Middle frontal gyrus (tissue), 1 donor: ENCODE results near the gene CNBD2.
"Not testable (repeated sequence)": the region's sequence is repeated elsewhere in the genome, so short reads cannot be mapped to it uniquely, and the experiment has no call there.

ENCODE experiments used
- DNase-seq: peaks from one replicate; pipeline ENCODE4 v3.0.0-alpha.2; 2015; ENCODE audit warnings: low spot score; ENCODE audit errors: extremely low spot score

Gene CNBD2

GRCh38 chr20:36061754-36062153 is 93.4 kb downstream of the CNBD2 start:
- no peak for DNase-seq

- no peak for DNase-seq
These were observed 94.4 kb downstream of the CNBD2 start for GRCh38 chr20:36062799-36063198.

- DNase-seq: no peak
These were observed 95.7 kb downstream of the CNBD2 start for GRCh38 chr20:36063916-36064657.

GRCh38 chr20:36064658-36065426 is 96.5 kb downstream of the CNBD2 start:
- peak; percentile 82 for DNase-seq

GRCh38 chr20:36065427-36065998 is 97.1 kb downstream of the CNBD2 start:
- DNase-seq: no peak

- no peak for DNase-seq
These were observed 98.4 kb downstream of the CNBD2 start for GRCh38 chr20:36066777-36067176.

- DNase-seq: not testable (repeated sequence)
These were observed 100.1 kb downstream of the CNBD2 start for GRCh38 chr20:36068526-36068925.

GRCh38 chr20:36070451-36070850 is 102.1 kb downstream of the CNBD2 start:
- DNase-seq: no peak

GRCh38 chr20:36071848-36072247 is 103.5 kb downstream of the CNBD2 start:
- DNase-seq: no peak

- DNase-seq: no peak
These were observed 106.6 kb downstream of the CNBD2 start for GRCh38 chr20:36074983-36075382.

- DNase-seq: not testable (repeated sequence)
These were observed 109.4 kb downstream of the CNBD2 start for GRCh38 chr20:36077762-36078161.

- DNase-seq: no peak
These were observed 111.1 kb downstream of the CNBD2 start for GRCh38 chr20:36079486-36079885.

GRCh38 chr20:36079984-36080383 is 111.6 kb downstream of the CNBD2 start:
- DNase-seq: not testable (repeated sequence)
